ENCODE results near the gene ME3.

- TF ChIP-seq CTCF (IDR thresholded peaks at IDR 0.05), result no peak
- TF ChIP-seq POLR2A (IDR thresholded peaks at IDR 0.05), result no peak
Measured at GRCh38 chr11:86497836-86498235, 174.6 kb downstream of the ME3 start.
